T47D (cell line): ENCODE measurements around the gene RBMS3.

Experiments used
- DNase-seq, 2 experiments: peaks; one replicate each; pipeline versions ENCODE4 v3.0.0 to v3.0.0-alpha.2; 2011 to 2012; ENCODE audit warnings: low read depth in 1 of 2, low spot score in 1 of 2
- JUND ChIP-seq: IDR thresholded peaks from 2 replicates; pipeline ENCODE4 v1.6.1; 2012; ENCODE audit warnings: low read depth
- in situ Hi-C: cut with HindIII; loops from 2 replicates; pipeline ENCODE4 v1.10.0; 2016; ENCODE audit warnings: low sequenced_read_pairs, low pct_unique_long_range_greater_than_20kb

Gene RBMS3

DNA sequence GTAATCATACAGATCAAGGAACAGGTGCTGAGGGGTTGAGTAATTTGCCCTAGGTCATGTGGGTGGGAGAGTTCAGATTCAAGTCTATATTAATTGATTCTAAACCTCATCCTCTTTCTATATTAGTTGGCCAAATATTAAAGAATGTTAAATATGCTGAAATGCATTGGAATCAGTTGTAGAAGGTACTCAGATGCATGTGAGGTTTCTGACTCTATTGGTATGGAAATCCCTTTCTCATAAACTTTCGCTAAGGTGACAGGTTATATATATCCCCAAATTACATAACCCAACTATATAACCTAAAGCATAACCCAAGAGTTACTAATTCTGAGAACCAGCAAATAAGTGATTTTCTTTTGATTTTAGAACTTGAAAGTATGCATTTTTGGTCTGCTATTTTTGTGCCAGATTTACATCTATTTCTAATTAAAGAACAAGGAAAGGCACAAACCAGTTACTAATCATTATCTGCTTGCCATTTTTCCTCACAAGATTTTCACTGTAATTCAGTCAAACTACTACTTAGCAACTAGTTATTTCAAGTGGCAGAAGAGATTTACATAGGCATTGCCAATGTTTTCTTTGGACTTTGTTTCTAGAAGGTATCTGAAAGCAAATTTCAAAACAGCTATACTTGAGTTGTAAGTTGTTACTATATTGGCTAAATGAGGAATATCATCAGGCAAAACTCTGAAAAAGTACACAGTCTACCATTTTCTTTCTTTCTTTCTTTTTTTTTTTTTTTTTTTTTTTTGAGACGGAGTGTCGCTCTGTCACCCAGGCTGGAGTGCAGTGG lies 201.3 kb downstream of the RBMS3 start:
- in situ Hi-C loops, result no loop called here
- no peak for DNase-seq
- no peak for TF ChIP-seq JUND

DNA sequence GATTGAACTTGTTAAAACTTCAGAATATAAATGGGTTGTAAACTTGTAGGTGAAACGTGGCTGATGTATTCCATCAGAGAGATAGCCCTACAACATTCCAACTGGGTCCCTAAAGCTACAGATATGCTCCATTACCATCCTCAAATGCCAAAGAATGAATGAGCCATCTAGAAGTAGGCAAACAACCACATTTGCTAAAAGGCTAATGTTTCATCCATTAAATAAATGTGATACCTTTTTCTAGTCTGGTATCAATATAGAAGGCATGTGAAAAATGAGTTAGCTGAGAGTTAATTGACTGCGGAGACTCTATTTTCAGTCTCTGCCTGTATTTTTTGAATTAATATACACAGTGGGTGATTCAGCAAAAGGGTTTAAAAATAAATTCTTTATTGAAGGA lies 203.8 kb downstream of the RBMS3 start:
- TF ChIP-seq JUND, result no peak
- in situ Hi-C loops, result no loop called here
- no peak for DNase-seq

DNA sequence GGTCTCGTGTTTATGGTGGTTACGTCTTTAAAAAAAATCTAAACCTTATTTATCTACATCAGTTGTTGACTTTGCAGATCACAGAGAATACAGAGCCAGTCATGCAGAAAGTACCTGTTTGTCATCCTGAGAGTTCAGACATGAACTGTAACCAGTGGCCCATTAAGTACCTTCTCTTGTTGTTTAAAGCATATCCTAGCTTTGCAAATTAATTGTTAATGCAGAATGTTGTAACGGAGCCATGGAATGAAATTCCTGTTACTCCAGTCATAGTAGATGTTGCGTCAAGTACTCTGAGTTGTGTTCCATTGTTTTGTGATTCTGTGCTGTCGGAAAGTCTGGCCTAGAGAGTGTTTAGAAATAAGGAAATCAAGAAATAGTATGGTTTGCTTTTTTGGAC lies 205.2 kb downstream of the RBMS3 start:
- DNase-seq, result peak in 1 of 2 experiments; percentile 42

DNA sequence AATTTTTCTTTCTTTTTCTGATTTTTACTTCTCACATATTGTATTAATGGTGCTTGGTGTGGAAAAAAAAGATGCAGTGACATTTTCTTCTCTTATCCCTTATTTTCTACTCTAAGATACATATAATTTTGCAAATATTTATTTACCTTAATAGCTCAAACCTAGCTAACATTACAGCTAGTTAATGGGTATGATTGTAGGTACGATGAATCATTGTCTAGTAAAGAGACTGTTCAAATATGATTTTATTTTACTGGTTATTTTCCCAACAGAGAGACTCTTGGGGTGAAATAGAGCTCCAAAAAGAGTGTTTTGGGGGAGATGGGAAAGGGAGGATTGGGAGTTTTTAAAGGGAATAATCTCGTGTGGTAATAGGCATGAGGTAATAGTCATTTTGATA lies 206.0 kb downstream of the RBMS3 start:
- TF ChIP-seq JUND, result no peak
- no peak for DNase-seq
- in situ Hi-C loops, result no loop called here

More for the DNA sequence above, 205.2 kb downstream of the RBMS3 start:
- no peak for TF ChIP-seq JUND
- in situ Hi-C loops, result no loop called here

DNA sequence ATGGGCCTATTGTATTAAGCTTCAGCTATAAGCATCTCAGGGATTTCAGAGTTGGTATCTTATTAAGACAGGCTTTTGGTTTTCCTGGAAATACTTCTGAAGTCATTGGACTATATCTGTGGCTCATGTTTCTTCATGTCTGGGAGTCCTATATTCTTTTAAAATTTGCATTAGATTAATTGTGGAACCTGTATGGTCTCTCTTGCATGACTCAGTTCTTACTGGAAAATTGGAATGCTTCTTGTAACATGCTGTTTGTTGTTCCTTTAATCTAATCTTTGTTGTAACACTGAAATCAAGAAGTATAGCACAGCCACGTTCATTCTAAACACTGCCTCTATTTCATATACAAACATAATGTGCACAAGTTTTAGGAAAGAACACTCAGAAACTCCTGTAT lies 208.1 kb downstream of the RBMS3 start:
- DNase-seq, result no peak
- TF ChIP-seq JUND, result no peak
- in situ Hi-C loops, result no loop called here

DNA sequence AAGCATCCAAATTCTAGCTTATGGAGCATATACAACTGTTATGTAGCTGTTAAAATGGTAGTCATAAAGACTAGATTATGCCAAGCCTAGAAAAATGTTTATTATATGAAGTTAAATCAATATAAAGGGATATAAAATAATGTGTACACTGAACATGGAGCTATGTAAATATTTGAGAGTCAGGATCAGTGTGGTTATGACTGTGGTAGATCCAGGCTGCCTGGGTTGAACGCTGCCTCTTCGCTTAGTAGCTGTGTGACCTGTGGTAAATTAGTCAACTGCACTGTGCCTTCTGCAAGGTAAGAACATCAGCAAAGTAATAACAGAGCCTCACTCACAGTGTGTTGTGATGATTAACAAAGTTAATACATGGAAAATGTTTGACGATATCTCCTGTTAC lies 212.2 kb downstream of the RBMS3 start:
- in situ Hi-C loops, result no loop called here
- TF ChIP-seq JUND, result no peak
- no peak for DNase-seq

DNA sequence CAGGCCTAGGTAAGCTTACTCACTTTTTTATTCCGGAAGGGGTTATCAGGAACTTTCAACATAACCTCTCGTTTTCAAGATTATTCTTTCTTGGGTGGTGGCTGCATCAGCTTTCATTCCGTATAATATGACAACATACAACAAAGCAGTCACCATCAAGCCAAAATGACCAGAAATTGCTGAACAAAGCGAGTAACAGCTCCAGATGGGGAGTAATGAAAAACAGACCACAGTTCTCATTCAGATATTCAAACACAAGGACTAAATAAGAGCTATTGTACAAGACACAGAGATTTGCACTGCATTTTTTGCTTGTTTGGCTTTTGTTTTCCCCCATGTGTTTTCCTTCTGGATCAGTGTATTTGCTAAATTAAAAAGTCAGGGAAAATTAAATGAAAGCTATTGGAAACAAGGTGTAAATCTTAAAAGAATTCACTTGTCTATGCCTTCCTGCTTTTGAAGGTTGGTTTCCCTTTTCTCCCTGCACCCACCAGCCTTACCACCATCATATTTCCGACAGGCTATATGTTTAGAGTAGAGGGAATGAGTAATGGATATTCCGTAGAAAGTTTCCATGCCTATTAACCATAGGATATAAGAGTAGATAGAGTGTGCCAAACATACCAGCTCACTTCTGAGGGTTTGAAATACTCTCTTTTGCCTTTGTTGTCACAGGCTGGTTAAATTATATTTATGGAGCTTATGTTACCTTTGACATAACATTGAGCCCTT lies 213.6 kb downstream of the RBMS3 start:
- no peak for TF ChIP-seq JUND
- no peak for DNase-seq
- in situ Hi-C loops, result no loop called here

DNA sequence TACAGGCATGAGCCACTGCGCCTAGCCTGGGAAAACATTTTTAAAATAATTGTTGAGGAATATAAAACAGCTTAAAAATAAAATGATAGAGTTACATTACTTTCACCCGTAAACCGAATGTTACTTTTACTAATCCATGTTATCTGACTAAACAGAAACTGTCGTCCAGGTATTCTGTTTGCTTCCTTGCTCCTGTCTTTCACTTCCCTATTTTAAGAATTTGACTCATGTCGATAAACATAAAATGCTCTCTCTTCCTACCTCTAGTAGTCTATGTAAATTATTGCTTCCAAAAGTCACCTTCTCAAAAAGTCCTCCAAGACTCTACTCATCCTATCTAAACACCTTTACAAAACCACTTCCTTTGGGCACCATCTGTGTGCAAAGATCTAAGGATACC lies 216.4 kb downstream of the RBMS3 start:
- TF ChIP-seq JUND, result no peak
- in situ Hi-C loops, result no loop called here
- DNase-seq, result no peak

DNA sequence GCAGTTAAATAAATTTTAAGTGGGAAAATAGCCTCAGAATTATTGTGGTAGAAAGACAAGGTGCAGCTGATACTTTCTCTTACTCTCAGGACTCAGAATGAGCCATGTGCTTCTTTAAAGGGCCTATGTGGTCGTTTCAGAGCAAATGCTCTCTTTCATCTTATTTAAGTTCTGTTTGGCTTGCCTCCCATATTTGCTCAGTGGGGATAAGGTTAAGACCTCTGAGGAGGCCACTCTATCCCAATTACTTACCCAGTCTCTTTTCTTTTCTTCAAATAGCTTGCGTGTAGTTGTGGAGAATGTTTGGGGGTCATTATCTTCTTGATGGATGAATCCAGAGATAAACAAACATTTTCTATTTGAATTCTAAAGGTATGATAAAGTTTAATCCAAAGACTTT lies 221.9 kb downstream of the RBMS3 start:
- DNase-seq, result no peak
- TF ChIP-seq JUND, result no peak
- in situ Hi-C loops, result no loop called here

DNA sequence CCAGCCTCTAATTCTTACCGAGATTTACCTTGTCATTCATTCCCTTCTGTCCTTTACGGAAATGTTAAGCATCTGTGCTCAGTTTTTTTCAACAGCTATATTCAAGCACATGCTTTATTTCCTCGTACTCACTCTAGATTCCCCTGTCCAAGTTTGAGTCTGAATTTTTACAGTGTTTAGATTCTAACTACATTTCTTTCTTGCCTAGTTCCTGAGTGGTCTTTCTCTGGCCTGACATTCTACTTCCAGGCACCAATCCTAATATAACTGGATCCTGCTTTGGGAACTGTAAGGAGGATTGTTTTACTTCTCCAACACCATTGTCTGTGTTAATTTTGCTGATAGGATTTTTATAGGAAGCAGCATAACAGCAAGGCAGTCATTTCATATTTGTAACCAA lies 222.4 kb downstream of the RBMS3 start:
- TF ChIP-seq JUND, result no peak
- in situ Hi-C loops, result no loop called here
- no peak for DNase-seq

DNA sequence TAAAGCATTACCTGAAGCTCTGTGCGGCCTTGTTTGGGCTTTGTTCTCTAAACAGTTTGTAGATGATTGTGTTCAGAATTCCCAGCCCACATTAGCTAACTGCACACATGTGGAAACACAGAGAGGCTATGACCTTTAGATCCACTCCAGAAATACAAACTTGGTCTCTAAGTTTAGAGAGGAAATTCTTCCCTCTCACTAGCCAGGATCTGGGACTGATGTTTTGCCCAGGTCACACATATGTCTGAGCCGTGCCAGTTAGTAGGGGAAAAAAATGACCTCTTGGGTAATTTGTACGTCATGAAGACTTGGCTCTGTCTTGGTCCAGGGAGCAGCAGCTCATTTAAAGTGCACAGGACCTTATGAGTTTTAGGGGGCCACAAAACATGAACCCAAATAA lies 223.1 kb downstream of the RBMS3 start:
- no peak for TF ChIP-seq JUND
- DNase-seq, result no peak
- in situ Hi-C loops, result no loop called here

DNA sequence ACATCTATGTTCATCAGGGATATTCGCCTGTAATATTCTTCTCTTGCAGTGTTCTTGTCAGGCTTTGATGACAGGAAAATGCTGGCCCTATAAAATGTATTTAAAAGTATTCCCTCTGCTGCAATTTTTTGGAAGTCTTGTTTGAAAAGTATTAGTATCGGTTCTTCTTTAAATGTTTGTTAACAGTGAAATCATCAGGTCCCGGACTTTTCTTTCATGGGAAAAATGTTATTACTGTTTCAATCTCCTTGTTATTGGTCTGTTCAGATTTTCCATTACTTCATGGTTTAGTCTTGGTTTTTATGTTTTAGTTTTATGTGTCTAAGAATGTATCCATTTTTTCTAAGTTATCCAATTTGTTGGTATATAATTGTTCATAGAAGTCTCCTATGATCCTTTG lies 225.6 kb downstream of the RBMS3 start:
- TF ChIP-seq JUND, result no peak
- in situ Hi-C loops, result no loop called here
- DNase-seq, result no peak

DNA sequence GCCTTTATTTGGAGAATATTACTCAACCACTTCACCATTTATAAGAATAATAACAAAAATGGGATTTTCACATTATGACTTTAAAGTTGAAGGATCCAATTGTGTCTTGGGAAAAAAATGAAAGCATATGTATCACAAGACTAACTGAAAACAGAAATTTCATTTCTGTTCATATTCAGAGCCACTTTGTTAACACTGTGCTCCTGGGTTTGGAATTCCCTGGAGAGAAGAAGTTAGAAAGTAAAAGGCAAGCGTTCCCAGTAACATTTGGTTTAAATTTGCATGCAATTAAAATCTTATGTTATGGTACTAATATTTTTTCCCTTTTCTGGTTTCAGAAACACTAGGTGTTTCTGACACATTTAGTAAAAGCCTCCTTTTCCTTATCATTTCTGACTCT lies 230.8 kb downstream of the RBMS3 start:
- DNase-seq, result no peak
- no peak for TF ChIP-seq JUND
- in situ Hi-C loops, result no loop called here
